ENCODE results near the gene WDR74. TPM values are rescaled to one million over a fixed set of nuclear protein-coding genes. Genes with fewer than 3 reads are reported as not detected.
"Not testable (repeated sequence)": the region's sequence is repeated elsewhere in the genome, so short reads cannot be mapped to it uniquely, and the experiment has no call there.

WDR74 gene
- total and polyA plus RNA-seq, 8 donors = 27.7 to 67.9 (median 46.6) TPM

- Histone ChIP-seq H3K4me1 (peaks cover 30 to 67% (median 52%) of the 10 kb centered on the region in 4 donors), H3K9me3 (no peaks in the 10 kb centered on the region), H3K27me3 (no peaks in the 10 kb centered on the region), H3K36me3 (peaks cover 28 to 66% (median 58%) of the 10 kb centered on the region in 4 donors), H3K27ac (peak within 1 kb of the TSS; percentile 95 to 99 (median 98)), H3K4me3 (peak within 1 kb of the TSS; percentile 67 to 91 (median 84))
- intact Hi-C loops (cut with DNase I; ENCODE audit: low total_unique reads) = loop anchor here (10.0 kb wide), 1 partner anchor 47 kb away; the partner anchor contains the start of gene TMEM179B
- peak in 2 of 4 donors; percentile 75 to 80 for TF ChIP-seq POLR2A (IDR thresholded peaks at IDR 0.05)
- no peak for TF ChIP-seq EP300 (IDR thresholded peaks at IDR 0.05)
- TF ChIP-seq CTCF (IDR thresholded peaks at IDR 0.05) = no peak
- peak; percentile 82 to 90 (median 89) for TF ChIP-seq POLR2AphosphoS5 (IDR thresholded peaks at IDR 0.05)
- 0 to 1% (median 0%) methylated on average over 29 to 65 of the region's 65 CpGs for WGBS, 5 donors
- DNase-seq = peak; percentile 100
Measured at GRCh38 chr11:62831520-62832335, 7.7 kb downstream of the WDR74 start, which contains the start of gene STX5. TSS of gene STX5 (minus strand) at chr11:62832051. CDS start at chr11:62831243, 808 bp downstream.

DNA sequence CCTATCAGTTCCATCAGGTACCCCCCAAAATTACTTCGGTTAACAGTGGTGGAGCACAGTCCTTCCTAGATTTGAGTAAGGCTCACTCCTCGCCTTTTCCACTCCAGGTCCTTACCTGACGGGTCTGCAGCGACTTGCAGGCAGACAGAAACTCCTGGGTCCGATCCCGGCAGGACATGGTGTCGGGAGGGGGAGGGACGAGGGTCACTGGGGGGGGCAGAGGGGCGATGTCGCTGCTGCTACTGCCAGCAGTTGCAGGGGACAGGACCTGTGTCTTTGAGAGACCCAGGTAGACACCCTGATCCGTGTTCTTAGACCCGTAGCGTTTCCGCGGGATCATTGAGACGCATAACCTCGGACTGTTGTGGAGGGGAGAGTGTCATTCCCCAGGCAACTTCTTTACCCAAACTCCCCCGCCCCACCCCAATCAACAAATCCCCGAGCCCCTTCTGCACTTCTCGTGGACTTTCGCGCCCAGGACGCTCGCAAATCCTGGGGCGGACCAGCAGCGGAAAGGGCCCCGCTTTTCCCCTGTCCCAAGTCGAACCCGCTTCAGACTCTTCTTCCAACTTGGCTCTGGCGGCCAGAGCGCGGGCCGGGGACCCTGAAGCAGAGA lies 8.4 kb downstream of the WDR74 start:
- no peak for DNase-seq
- Histone ChIP-seq H3K27ac (peak overlapping the region; percentile 95 to 99 (median 98)), H3K4me3 (peak overlapping the region; percentile 67 to 91 (median 84)), H3K9me3 (no peaks in the 10 kb centered on the region), H3K4me1 (peaks cover 30 to 61% (median 52%) of the 10 kb centered on the region in 4 donors), H3K36me3 (peaks cover 34 to 66% (median 59%) of the 10 kb centered on the region in 4 donors), H3K27me3 (no peaks in the 10 kb centered on the region)
- TF ChIP-seq POLR2AphosphoS5 (IDR thresholded peaks at IDR 0.05) (no peak), EP300 (IDR thresholded peaks at IDR 0.05) (no peak), CTCF (IDR thresholded peaks at IDR 0.05) (no peak), POLR2A (IDR thresholded peaks at IDR 0.05) (no peak)
- intact Hi-C loops (cut with DNase I; ENCODE audit: low total_unique reads) = loop anchor here (10.0 kb wide), 1 partner anchor 46 kb away; the partner anchor contains the start of gene TMEM179B
- WGBS, 5 donors = 0 to 1% (median 1%) methylated on average over 24 to 33 of the region's 33 CpGs

- WGBS, 5 donors = 94 to 98% (median 96%) methylated on average over 8 of the region's 8 CpGs
- DNase-seq; H3K4me3 ChIP-seq; H3K27me3 ChIP-seq; H3K27ac ChIP-seq; H3K9me3 ChIP-seq; intact Hi-C loops (cut with DNase I; ENCODE audit: low total_unique reads): not testable (repeated sequence)
- H3K36me3 ChIP-seq = peaks cover 45 to 67% (median 61%) of the 10 kb centered on the region in 4 donors
- peaks cover 20 to 44% (median 40%) of the 10 kb centered on the region in 4 donors for H3K4me1 ChIP-seq
Measured at GRCh38 chr11:62828130-62828529, 11.3 kb downstream of the WDR74 start.

- peaks cover 4 to 12% (median 8%) of the 10 kb centered on the region in 4 donors for H3K4me1 ChIP-seq
- TF ChIP-seq CTCF (IDR thresholded peaks at IDR 0.05) (no peak), POLR2A (IDR thresholded peaks at IDR 0.05) (no peak)
- H3K27ac ChIP-seq = no peak overlapping the region
- no peaks in the 10 kb centered on the region for H3K27me3 ChIP-seq
- 87 to 100% (median 88%) methylated on average over 3 of the region's 3 CpGs for WGBS, 5 donors
- no peak overlapping the region for H3K4me3 ChIP-seq
- peaks cover 82 to 100% (median 99%) of the 10 kb centered on the region in 4 donors for H3K36me3 ChIP-seq
- no peaks in the 10 kb centered on the region for H3K9me3 ChIP-seq
- intact Hi-C loops (cut with DNase I; ENCODE audit: low total_unique reads) = no loop called here
- no peak for DNase-seq
Measured at GRCh38 chr11:62823677-62824076, 15.7 kb downstream of the WDR74 start.

All from stomach (tissue), 9 donors.